Renal pelvis (tissue), 4 donors: ENCODE results near the gene DNASE1. TPM values are rescaled to one million over a fixed set of nuclear protein-coding genes. Genes with fewer than 3 reads are reported as not detected.

Experiments
- DNase-seq: peaks from one replicate; pipeline ENCODE4 v3.0.0-alpha.2; 2013
- polyA plus RNA-seq, 3 donors: library from polyadenylated mRNA; unstranded; fragments of 120-200 nt; gene quantifications; one replicate each; pipeline ENCODE4 v1.2.1, GENCODE V29; 2013; ENCODE audit not compliant: insufficient read length in 3 of 3

The DNASE1 gene
- polyA plus RNA-seq, 3 donors = 30.0 to 42.2 (median 40.1) TPM

DNA sequence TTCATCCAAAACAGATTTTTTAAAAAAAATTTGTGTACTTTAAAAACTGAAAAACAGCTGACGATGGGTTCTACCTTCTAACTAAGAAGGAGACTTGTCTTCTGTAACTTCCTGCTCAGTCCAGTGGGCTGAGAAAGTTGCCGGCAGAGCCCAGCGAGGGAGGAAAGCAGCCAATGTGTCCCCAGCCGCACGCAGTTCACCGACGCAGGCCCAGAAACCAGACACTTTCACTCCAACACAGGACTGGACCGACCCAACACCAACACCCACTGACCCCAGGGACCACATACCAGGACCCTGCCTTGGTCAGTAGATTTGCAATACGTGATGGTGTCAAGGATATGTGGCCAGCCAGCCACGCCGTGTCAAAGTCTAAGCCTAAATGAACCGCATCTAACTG is 37.3 kb downstream of the DNASE1 start:
- DNase-seq = no peak

DNA sequence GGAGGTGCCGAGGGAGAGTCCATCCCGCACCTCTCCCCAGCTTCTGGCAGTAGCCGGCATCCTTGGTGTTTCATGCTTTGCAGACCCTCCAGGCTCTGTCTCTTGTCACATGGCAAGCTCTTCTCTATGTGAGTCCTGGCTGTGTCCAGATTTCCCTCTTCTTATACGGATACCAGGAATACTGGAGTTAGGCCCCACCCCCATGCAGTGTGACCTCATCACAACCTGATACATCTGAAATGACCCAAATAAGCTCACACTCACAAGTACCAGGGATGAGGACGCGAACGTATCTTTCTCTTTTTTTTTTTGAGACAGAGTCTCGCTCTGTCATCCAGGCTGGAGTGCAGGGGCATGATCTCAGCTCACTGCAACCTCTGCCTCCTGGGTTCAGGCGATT is 39.6 kb downstream of the DNASE1 start:
- DNase-seq = no peak

DNA sequence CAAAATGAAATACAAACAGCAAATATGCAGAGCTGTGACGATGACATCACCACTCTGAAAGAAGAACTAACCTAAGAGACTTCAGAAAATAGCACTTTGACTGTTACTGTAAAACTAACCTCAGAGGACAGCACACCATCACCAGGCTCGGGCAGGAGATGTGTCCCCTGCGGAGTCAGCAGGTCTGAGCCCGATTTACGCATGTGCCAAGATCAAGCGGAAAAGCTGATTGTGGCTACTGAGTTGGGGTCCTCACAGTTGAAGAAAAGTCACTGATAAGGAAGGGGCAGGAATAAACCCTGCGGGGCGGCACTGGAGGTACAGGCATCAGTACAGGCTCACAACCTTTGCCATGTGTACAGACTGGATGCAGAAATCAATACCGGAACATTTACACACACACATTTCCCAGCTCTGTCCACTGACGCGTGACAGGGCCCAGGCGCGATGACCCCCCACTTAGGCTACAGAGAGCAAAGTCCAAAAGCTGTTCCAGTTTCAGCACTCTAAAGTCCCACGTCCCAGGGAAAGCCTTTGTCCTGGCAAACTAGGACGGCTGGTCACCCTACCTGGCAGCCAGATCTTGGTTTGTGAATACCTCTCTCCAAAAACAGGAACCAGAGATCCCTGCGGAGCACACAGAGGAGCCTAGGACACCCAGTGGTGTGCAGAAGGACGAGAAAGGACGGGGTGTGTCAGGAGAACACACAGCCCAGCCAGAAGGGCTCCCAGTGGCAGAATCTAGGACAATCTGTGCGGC is 41.3 kb downstream of the DNASE1 start:
- no peak for DNase-seq

DNA sequence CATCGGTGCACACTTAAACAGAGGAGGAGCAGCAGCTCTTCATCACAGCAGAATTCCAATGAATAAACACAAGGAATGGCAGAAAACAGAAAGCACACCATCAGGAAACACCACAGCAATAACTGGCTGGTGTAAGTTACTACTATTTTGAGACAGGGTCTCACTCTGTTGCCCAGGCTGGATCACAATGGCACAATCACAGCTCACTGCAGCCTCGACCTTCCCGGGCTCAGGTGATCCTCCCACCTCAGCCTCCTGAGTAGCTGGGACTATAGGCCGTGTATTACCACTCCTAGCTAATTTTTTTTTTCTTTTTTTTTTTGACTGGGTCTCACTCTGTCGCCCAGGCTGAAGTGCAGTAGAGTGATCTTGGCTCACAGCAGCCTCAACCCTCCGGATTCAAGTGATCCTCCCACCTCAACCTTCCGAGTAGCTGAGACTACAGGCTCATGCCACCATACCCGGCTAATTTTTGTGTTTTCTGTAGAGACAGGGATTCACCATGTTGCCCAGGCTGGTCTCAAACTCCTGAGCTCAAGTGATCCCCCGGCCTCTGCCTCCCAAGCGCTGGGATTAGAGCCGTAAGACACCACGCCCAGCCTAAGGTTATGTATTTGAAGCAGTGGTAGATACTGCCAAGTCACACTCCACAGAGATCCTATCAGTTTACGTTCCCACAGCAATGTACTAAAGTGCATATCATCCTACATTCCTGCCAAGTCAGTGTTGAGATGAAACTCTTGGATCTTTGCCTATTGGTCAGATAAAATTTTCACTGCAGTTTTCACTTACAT is 42.1 kb downstream of the DNASE1 start:
- DNase-seq = no peak

DNA sequence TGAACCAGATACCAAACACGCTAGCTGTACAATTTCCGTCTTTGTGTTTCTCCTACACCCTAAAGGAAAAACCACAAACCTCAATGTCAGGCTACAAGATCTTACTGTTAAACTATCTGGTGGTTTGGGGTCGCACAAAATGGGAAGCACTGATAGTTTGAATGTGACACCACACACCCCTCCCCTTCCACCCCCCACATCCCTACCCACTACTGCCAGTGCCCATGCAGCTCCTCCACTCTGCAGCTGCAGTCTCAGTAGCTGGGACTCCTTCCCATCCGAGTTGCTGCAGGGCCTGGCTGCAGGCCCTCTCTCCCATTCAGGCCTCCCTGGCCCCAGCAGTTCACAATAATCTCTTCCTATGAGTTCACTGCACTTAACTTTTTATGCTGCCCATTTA is 44.5 kb downstream of the DNASE1 start:
- no peak for DNase-seq

DNA sequence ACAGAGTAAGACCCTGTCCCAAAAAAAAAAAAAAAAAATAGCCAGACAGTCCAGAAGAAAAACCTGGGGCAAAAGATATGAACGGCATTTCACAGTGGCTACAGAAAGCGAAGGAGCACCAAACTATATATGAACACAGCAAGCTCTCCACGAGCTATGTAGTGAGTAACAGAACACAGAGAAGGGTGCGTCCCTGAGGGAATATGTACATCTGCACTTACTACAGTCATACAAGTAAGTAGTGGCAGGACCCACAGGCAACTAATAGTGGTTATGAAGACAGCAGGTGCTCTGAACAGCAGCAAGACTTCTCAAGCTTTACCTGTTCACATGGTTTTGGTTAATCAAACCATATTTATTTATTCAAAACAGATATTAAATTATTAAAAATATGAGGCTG is 47.0 kb downstream of the DNASE1 start:
- no peak for DNase-seq

DNA sequence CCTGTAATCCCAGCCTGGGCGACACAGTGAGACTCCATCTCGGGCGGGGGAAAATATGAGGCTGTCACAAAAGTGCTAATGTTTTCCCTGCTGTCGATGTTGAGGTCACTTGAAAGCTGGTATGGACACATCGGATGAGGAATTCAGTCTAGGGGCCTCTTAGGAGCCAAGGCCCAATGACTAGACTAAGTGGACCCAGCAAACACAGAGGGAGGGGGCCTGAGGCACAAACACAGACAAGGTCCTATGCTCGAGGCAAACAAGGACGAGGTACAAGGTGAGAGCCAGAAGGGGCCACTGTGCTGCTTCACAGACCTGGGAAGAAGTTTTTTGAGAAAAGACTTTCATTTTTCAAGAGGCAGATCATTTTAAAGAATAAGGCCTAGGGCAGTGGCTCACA is 47.6 kb downstream of the DNASE1 start:
- DNase-seq = no peak

DNA sequence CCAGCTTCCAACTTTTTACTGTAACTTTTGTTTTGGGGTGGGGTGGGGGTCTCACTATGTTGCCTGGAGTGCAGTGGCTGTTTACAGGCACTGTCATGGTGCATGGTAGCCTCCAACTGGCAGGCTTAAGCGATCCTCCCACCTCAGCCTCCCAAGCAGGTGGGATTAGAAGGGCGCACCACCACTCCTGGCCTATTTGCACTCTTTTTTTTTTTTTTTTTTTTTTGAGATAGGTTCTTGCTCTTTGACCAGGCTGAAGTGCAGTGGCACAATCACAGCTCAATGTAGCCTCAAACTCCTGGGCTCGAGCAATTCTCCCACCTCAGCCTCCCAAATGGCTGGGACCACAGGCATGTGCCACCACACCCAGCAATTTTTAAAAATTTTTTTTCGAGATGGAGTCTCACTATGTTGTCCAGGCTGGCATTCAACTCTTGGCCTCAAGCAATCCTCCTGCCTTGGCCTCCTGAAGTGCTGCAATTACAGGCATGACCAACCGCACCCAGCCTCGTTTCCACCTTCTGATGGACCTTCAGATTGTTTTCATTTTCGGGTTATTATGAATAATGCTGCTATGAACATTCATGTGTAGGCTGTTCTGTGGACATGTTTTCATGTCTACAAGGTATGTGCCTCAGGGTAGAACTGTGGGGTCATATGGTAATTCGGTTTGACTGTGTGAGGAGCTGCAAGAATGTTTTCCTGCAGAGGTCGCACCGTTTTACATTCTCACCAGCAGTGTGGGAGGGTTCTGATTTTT is 51.9 kb downstream of the DNASE1 start:
- no peak for DNase-seq

Other genes with a start within 250 kb of the DNASE1 start
- gene ZNF597, start 211.2 kb upstream of the DNASE1 start, polyA plus RNA-seq = 1 to 10 TPM; 3.4 to 4.1 (median 3.9) TPM
- gene NAA60, start 211.0 kb upstream of the DNASE1 start, polyA plus RNA-seq = 10 to 100 TPM; 65.2 to 76.2 (median 68.1) TPM
- gene C16orf90, start 159.2 kb upstream of the DNASE1 start, polyA plus RNA-seq = not detected
- gene CLUAP1, start 153.7 kb upstream of the DNASE1 start, polyA plus RNA-seq = 10 to 100 TPM; 51.2 to 61.1 (median 55.6) TPM
- 1 to 10 TPM; 1.2 to 2.5 (median 2.4) TPM for gene NLRC3, start 77.3 kb upstream of the DNASE1 start, polyA plus RNA-seq
- gene SLX4, start 43.1 kb upstream of the DNASE1 start, polyA plus RNA-seq = 1 to 10 TPM; 4.9 to 8.7 (median 7.6) TPM
- gene TRAP1, start 62.8 kb downstream of the DNASE1 start, polyA plus RNA-seq = 100 to 1,000 TPM; 103 to 126 (median 109) TPM
- 10 to 100 TPM; 66.1 to 90.0 (median 88.5) TPM for gene CREBBP, start 226.0 kb downstream of the DNASE1 start, polyA plus RNA-seq